HS-27A (cell line): Measurements from ENCODE around the gene KREMEN1.

ENCODE experiments used
- DNase-seq: peaks from one replicate; pipeline ENCODE4 v3.0.0-alpha.2; 2012; ENCODE audit warnings: low read depth, missing footprints

KREMEN1 gene

DNA sequence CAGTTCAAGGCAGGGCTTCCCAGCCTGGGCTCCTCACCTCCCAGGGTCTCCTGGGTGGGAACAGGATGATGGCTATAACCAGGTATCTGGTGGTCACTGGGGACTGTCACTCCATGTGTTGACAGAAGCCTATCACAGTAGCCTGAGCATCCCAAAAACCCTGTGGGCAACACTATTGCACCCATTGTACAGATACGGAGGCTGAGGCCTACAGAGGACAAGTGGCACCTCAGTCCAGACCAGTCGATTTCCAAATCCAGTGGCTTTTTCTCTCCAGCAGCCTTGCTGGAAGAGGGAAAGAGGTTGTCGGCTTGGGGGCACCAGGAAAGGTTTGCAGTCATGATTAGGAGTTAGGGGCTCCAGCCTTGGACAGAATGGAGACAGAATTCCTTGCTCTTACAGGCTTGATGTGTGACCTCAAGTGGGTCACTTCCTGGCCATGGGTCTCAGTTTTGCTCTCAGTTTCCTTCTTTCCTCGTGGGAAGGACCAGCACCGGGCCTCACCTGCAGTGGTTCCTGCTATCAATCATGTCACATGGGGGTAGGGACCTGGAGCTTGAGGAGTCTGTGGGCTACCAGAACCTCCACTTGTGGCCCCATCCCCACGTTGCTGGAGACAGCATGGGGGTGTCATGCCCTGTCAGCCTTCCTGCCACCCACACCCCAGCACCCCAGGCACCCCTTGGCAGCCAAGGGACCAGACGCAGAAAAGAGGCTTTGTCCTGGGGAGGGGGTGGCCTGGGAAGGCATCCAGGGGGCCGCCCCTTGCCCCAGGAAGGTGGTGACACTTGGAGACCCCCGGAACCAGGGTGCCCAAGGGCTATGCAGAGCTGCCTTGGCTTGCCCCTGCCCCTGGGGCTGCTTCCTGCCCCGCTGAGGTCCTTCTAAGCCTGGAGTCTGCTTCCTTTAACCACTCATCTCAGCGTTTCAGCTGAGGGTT lies 135.0 kb downstream of the KREMEN1 start:
- DNase-seq: no peak

DNA sequence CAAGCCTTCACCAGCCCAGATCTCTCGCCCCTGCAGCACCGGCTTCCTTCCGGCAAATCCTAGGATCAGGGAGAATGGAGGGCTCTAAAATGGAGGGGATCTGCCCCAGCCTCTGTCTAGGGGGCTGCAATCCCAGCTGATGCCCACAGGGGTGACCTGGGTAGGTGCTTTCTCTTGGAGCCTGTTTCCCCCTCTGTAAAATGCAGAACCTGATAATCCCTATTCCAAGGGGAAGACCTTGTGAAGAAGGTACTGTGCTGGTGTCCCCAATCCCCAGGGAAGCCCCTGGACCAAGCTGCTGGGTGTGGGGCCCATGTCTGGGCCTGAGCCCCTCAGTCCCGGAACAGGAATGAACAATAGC lies 135.6 kb downstream of the KREMEN1 start:
- no peak for DNase-seq

DNA sequence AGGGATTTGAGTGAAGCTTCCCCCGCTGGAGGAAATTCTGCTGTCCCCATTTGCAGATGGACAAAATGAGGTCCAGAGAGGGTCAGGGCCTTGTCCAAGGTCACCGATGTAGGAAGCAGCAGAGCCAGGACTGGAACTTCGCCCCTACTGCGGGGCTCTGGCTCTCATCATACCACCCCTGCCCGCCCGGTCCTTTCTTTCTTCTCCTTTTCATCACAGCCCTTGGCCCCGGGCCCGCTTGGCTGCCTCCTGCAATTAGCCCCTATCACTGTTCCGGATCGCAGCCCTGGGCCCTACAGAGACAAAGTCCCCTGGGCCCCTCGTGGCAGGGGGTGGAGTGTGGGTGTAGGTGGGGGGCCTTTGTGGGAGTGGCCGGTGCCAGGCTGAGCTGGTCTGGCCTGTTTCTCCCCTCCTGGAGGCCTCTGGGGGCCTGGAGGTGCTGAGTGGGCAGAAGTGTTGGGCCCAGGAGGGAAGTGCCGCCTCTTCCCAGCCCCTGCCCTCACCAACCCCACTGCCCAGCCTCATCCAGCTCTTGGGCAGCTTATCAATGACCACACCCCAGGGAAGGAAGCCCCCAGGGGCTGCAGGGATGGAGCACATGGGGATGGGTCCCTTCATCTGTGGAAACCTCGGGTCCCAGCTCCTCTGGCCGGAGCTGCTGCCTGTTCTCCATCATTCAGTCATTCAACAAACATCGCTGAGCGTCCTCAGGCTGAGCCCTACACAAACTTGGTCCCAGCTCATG lies 136.2 kb downstream of the KREMEN1 start:
- no peak for DNase-seq

DNA sequence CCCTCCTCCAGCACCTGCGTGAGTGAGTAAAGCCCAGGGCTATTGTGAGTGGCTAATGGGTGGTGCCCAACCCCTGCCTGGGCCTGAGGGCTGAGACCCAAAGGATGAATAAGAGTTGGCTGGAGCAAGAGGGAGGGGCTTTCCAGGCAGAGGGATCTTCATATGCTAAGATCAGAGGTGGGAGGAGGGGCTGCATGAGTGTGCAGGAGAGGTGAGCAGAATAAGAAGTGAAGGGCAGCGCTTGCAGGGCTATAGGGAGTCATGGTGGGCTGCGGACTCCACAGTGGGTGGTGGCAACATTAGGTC lies 136.7 kb downstream of the KREMEN1 start:
- DNase-seq: no peak

DNA sequence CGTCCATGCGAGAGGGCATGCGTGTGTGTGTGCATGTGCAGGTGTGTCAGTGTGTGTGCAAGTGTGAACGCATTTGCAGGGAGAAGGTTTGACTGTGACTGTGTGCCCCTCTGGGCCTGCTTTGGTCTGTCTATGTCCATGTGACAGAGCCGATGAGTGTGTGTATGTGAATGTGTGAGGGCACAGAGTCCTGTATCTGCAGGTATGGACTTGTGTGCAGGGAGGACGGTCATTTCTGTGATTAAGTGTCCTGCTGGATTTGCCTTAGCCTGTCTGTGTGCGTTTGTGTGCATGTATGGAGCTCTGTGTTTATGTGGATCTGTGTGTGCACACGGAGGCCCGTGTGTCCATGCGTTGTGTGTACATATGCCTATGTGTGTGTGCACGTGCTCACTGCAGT lies 138.2 kb downstream of the KREMEN1 start:
- no peak for DNase-seq

DNA sequence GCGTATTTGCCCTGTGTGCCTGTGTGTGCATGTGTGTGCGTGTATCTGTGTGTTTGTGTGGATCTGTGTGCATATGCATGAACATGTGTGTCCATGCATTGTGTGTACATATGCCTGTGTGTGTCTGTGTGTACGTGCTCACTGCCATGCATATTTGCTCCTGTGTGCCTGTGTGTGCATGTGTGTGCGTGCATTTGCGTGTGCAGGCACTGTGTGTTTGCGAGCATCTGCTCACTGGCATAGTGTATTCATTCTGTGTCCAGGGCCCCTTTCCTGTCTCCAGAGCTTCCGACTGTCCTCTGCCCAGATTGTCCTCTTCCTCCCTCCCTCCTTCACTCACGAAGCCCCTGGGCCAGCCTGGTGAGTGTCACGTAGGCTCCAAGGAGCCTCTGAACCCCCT lies 138.6 kb downstream of the KREMEN1 start:
- DNase-seq: no peak

DNA sequence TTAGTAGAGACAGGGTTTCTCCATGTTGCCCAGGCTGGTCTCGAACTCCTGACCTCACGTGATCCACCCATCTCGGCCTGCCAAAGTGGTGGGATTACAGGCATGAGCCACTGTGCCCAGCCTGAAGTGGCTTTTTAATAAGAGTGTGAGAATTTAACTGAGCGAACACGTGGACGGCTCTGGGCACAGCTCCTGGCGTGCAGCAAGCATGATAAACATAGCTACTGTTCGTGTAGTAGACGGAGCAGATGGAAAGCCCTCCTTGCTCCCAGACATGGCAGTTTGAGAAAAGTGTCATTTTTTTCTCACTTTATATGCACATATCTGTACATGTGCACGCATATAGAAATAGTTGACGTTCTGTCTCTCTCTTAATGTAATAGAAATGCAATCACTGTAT lies 139.9 kb downstream of the KREMEN1 start:
- DNase-seq: no peak

DNA sequence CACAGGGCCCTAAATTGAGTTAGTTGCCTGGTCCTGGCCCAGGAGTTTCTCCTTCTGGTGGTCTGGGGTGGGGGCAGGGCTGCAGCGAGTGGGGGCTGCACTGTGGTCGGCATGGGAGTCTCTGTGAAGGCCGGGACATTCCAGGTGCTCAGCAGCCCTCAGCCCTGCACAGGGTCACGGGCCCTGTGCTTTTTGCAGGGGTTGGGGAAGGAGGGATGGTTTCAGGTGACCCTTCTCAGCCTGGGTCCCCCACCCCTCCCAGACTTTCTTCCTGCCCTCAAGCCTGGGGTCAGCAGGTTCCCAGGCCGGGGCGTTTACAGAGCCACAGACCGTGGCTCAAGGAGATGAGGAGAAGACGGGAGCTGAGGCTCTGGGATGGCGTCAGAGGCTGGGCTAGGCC lies 140.7 kb downstream of the KREMEN1 start:
- DNase-seq: no peak

DNA sequence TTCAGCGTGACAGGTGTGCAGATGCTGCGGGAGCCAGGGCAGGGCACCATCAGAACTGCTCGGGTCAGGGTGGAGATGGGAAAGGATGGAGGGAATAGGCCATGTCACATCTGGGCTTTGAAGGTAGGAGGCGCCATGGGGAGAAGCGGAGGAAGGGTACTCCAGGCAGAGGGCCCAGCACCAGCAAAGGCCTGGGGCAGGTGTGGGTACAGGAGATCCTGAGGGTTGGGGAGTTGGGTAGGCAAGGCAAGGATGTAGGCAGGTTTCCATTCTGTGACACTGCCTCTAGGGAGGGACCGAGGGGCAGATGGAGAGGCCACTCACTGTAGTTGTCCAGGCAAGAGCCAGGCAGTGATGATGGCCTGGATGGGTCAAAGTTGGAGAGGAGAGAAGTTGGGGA lies 141.4 kb downstream of the KREMEN1 start:
- DNase-seq: no peak

DNA sequence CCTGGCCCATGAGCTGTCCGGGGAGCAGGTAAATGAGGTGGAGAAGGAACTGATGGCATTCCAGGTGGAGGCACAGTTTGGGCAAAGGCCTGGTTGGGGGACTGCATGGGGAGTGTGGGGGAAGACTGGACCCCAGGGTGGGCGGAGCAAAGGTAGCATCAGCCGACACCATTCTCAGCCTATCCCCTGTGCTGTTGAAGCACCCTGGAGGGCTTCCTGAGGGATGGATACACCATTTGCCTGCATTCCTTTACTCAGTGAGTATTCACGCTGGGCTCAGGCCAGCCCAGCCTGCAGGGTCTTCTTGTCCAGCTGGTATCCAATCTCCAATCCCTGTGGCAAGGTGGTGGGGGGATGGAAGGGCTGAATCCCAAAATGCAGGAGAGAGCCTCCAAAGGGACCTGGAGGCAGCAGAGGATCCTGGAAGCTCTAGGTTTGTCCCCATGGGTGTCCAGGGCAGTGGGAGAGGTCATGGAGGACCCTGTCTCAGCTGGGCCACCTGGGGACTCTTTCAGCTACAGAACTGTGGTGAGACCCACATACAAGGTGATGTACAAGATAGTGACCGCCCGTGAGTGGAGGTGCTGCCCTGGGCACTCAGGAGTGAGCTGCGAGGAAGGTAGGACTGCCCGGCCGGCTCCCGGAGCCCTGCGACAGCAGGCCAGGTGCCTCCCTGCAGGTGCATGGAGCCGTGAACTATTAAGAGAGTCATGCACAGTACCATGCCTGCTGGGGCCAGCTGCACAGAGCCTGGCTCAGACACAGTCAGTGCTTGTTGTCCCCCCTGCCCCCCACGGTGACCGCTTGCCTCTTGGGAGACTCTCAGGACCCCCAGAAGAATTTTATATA lies 142.4 kb downstream of the KREMEN1 start:
- DNase-seq: no peak

DNA sequence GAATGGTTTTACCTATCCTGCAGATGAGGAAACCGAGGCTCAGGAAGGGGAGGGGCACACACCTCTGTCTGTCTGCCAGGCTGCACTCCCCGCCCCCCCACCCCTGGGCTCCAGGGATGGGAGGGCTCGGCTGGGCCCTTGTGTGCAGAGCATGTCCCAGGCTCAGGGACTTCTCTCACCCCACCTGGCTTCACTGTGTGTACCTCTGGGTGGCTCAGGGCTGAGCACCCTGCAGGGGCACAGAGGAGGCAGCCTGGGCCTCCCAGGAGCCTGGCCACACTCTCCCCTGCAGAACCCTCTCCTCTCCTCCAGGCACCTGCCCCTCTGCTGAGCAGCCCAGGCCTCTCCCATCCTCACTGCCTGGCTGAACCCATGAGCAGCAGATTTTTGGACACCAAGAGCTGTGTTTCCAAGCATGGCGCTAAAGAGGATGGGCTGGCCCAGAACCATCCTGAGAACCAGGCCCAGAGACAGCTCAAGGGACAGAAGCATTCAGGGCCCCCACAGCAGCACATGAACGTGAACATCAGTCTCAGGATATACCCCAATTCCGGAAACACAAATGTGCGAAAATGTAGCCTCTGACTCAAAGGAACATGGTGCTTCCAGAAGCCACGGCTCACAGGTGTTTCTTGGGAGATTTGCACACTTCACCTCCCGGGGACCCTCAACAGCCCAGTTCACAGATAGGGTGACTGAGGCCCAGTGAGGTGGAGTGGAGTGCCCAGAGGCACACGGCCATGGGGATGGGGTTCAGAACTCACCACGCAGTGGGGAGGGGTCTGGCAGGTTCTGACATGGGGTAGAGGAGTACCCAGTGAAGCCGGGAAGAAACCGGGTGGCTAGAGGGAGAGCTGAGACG lies 143.4 kb downstream of the KREMEN1 start:
- DNase-seq: no peak

DNA sequence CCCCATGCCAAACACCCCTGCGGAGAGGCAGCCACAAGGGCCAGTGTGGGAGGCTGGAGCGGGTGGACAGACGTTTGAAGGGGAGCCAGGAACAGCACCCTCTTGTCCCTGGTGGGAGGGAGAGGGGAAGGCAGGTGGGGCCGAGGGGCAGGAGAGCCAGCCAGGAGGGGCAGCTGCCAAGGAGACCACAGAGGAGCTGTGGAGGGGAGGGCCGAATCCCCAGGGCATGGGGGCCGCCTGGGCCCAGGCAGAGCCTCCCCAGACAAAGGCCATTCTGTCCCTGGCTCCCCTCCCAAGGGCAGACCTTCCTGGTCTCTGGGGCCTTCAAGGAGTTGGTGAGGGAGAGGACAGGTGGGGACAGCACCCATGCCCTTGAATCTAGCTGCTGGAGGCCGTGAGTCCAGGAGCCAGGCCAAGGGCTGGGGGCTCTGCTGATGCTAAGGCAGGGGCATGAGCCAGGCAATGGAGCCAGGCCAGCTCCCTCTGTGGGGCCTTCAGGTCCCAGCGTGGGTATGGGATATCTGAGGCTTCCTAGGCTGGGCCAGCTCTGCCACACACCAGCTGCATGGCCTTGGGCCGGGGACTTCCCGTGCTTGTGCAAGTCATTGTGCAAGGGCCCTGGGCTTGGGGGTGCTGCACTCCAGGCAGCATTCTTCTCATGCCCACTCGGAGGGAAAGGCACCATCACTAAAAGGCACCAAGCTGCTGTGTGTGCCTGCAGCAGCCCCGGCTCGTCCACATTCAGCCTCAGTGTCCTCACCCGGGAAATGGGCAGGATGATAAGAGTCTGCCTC lies 144.2 kb downstream of the KREMEN1 start:
- no peak for DNase-seq
